HG02938 (cell line): ENCODE data around the gene FOXP2.
"Not testable (repeated sequence)": the region's sequence is repeated elsewhere in the genome, so short reads cannot be mapped to it uniquely, and the experiment has no call there.

Experiments used
- ATAC-seq: cut with Tn5 transposase; IDR thresholded peaks from one replicate; pipeline ENCODE4 v1.9.1; 2021; ENCODE audit warnings: mild to moderate bottlenecking, moderate library complexity; ENCODE audit not compliant: unreplicated experiment

Gene FOXP2

GRCh38 chr7:114497491-114497890 is 82.9 kb downstream of the FOXP2 start:
- ATAC-seq, result not testable (repeated sequence)

GRCh38 chr7:114502454-114503254 is 88.0 kb downstream of the FOXP2 start:
- ATAC-seq, result no peak

- no peak for ATAC-seq
Observed at GRCh38 chr7:114504586-114504985, 90.0 kb downstream of the FOXP2 start.

DNA sequence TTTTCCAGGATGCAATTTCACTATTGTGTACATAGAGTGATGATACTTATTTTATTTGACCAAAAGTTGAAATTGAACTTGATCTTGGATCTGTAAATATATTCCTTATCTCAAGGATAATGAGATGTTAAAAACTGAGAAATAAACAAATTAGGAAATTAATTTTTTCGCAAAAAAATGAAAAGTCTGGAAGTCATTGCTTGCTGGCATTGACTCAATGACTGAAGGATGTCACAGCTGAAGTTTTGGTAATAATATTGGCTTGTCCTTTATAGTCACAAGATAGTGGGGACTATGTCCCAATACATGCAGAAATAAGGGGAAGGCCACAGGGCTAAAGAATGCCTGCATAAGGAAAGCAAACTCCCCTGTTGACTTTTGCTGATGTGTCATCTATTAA is 92.8 kb downstream of the FOXP2 start:
- ATAC-seq, result no peak

DNA sequence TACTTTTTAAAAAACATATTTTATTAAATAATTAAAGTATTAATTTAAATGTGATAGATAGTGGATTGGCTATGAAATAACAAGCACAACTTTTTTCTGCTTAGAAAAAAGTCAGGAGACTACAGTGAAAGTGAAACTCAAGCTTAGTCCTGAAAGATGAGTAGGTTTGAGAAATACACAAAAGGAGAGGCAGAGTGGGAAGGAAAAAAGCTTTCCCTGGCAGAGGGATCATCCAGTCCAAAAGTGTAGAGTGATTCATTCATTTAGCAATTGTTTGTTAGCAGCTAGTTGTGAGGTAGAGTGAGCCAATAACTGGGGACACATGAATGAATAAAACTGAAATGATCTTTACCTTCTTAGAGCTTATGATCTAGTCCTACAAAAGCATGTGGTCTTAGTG is 93.5 kb downstream of the FOXP2 start:
- no peak for ATAC-seq

GRCh38 chr7:114510824-114511223 is 96.2 kb downstream of the FOXP2 start:
- not testable (repeated sequence) for ATAC-seq

DNA sequence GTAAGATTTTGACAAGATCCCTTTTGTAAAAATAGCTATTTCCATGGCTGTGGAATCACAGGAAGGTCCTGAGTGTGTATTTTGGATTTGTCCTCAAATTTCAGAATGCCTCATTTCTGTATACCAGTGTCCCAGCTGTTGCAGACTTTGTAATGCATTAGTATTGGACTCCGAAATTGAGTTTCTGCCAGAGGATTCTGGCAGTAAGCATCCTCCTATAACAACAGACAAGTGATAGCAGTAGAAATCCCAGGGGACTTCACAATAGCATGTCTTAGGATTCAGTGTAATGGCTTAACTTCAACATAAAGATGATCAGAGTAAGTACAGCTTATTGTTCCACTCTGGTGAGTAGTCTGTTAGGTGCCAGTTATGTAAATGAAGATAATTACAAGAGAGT is 104.6 kb downstream of the FOXP2 start:
- no peak for ATAC-seq

DNA sequence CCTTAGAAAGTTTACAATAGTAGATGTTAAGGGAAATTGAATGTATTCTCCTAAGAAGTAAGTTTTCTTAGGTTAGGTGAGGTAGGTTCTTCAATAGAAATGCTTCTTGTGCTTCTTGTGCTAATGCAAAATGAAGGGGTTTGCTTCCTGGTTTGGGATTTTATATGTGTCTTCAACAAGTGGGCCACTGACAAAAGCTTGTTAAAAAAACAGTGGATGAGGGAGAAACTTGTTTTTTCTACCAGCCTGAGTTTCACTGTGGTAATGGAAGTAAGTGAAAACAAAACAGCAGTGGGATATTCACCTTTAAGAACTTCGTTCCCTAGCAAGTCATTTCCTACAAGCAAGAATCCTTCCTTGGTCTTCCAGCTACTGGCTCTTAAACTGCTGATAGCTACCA is 107.5 kb downstream of the FOXP2 start:
- no peak for ATAC-seq

GRCh38 chr7:114527589-114527988 is 113.0 kb downstream of the FOXP2 start:
- no peak for ATAC-seq

GRCh38 chr7:114530057-114530611 is 115.5 kb downstream of the FOXP2 start:
- no peak for ATAC-seq

DNA sequence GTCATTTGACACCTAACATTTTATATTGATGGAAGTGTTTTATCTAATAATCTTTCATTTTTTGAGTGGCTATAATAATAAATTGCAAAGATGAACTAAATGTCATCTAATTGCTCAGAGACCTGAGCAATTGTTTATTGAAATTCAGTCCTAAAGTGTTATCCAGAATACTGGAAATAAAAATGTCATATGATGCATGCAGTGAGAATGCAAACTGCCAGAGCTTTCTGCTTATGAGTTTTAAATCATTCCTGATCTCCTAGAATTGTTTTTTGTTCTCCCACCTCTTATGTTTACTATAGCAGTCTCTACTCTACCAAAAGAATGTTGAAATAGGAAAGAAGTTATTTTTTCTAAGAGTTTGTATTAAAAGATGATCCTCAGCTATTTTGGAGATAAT is 116.7 kb downstream of the FOXP2 start:
- ATAC-seq, result no peak

- ATAC-seq, result no peak
Observed at GRCh38 chr7:114533131-114533530, 118.5 kb downstream of the FOXP2 start.

DNA sequence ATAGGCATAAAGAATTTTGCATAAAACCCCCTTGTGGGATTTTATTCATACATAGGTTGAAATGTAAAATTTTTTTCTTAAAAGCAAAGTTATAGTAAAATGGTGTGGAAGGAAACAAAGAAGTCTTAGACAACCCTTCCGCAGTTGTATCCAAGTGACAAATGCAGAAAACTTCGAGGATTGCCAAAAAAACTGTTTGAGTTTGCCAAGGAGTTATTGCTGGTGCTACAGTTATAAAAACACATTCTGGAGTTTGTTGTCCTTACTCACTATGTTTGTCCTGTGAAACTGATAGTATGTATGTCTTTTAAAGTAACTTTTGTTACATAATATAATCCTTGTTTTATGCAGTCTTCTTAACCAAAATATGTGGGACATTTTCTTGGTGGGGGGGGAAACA is 120.3 kb downstream of the FOXP2 start:
- no peak for ATAC-seq

- no peak for ATAC-seq
Observed at GRCh38 chr7:114539575-114539974, 125.0 kb downstream of the FOXP2 start.

DNA sequence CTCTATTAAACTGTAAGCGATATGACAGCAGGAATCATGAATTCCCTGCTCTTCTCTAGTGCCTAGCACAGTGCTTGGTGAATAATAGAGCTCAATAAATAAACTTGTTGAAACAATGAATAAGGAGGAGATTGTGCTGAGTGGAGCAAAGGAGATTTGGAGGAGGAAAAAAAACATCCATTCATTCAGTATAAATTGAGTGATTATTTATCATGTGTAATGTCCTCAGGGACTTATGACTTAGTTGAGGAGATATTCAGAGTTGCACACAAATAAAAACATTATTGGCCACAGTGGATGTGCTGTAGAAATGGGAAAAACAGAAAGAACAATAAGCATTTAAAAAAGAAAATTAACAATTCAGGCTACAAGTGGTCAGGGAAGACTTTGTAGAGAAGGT is 125.7 kb downstream of the FOXP2 start:
- ATAC-seq, result no peak

GRCh38 chr7:114547346-114547745 is 132.7 kb downstream of the FOXP2 start:
- ATAC-seq, result not testable (repeated sequence)

DNA sequence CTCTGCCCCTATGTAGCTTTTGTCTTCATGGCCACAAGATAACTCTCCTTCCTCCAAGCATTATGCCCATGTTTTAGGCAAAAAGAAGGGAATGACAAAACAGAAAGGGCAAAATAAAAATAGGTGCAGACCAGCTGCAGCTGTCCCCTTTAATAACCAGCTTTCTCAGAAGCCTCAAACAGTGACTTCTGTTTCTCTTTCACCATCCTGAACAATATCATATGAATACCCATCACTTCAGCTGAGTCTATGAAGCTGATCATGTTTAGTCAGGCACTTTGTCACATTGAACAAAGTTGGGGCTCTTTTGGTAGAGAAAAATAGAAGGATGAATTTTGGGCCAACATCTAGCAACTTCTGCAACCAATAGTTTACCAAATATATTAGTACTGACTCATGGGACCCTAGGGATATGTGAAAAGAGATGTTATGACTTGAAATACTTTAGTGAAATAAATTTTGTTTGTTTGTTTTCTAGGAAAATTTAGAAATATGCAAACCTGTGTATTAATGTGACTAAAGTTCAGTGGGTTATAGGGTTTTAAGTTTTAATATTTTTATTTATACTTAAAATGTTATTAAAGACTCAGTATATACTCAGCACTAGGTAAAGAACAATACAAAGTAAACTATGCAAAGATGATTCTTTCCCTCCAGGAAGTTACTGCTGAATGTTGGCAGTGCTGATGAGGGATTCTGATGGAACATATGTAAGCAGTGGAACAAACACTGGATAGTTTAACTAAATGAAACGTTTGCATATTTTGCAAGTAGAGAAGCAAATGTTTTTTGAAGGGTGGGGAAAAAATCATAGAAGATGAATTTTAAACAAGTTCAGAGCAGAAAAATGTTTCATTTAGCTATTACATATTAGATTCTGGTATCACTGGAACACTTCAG is 133.7 kb downstream of the FOXP2 start:
- no peak for ATAC-seq

DNA sequence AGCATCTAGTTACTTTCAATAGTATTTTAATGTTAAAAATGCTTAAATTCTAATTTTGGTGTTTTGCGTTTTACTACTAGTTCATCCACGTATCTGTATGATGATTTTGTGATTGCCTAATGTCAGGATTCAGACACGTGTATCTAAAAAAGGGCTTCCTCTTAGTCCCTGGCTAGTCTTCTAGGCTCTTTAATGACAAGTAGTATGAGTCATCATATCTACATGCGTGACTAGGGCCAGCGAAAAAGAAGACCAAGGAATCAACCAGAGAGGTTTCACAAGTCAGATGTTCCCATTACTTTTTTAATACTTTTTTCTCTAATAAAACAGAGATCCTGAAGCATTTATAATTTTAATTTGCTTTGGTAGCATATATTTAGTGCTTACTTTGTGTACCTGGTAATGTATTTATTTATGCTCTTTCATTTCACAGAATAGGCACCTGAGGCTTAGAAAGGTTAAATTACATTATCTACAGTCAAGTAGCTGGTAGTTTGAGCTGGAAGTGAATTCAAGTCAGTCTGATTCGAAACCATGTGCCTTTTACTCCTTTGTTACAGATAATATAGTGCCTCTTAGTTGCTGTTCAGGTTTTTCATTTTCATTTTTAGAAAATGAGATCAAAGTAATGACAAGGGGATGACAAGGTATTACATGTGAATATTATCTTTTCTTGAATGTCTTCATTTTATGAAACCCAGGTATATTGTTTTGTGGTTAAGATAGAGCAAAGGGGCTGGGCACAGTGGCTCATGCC is 140.3 kb downstream of the FOXP2 start:
- peak; percentile 49 for ATAC-seq

DNA sequence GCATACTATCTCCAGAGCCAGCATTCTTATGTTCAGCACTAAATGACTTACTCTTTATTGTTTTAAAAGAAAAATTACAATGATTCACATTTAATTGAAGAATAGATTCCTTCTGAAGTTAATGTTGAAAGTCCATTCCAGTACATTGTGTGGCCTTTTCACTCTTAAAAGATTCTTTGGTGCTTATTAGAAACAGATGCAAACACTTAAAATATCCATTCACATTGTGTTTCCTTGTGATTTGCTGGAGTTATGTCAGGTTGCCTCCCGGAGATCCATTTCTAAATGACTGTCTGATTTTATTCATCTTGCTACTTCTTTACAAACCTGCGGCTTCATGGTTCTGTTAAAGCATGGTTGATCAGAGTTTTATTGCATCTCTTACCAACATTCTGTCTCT is 152.8 kb downstream of the FOXP2 start:
- no peak for ATAC-seq

- no peak for ATAC-seq
Observed at GRCh38 chr7:114569220-114569619, 154.6 kb downstream of the FOXP2 start.

DNA sequence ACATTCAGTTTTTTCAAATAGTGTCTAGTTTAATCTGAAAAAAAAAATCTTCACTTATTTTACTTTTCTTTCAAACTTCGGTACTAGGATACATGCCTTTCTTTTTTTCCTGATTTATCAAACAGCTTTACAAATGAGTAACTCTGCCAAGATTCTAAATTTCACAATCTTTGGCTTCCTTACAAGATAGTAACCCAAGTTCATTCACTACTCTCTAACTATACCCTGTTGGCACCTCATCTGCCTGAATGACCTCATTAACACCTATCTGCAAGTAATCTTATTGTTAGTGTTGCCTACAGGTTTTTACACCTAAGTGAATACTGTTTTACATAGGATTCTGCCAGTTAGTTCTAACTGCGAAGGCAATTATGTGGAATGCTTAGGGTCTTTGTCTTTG is 159.8 kb downstream of the FOXP2 start:
- no peak for ATAC-seq
